ENCODE data around the gene TAF11L14. TPM values are rescaled to one million over a fixed set of nuclear protein-coding genes. Genes with fewer than 3 reads are reported as not detected.
"Not testable (repeated sequence)": the region's sequence is repeated elsewhere in the genome, so short reads cannot be mapped to it uniquely, and the experiment has no call there.

The TAF11L14 gene
- total RNA-seq, result not detected
- long read RNA-seq, result 0 reads

DNA sequence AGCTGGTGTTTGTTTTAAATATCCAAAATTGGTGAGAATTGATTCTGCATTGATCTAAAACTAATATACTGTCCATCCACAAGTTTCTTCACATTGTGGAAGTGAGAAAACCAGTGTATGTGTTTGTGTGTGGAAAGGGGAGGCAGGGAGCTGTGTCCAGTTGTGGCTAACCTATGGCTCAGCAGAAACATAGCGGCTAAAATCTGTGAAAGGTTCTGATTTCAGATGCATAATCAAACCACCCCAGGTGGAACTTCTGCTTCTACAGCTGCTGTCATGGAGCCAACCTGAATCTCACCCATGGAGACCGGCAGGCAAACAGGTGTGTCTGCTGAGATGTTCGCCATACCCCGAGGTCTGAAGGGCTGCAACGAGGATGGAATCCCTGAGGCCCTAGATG lies at the start of gene TAF11L14:
TSS of gene TAF11L14 (plus strand) at position 301 of the 400 bp plus-strand sequence.
- DNase-seq (no peak), ATAC-seq (ENCODE audit: poor library complexity) (no peak)
- intact Hi-C loops (cut with DNase I), result no loop called here

DNA sequence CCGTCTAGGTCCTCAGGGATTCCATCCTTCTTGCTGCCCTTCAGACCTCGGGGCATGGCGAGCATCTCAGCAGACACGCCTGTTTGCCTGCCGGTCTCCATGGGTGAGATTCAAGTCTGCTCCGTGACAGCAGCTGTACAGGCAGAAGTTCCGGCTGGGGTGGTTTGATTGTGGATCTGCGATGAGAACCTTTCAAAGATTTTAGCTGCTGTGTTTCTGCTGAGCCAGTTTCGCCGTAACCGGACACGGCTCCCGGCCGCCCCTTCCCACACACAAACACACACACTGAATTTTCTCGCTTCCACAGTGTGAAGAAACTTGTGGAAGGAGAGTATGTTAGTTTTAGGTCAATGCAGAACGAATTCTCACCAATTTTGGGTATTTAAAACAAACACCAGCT lies 48.6 kb upstream of the TAF11L14 start, which contains the start of gene TAF11L7:
TSS of gene TAF11L7 (minus strand) at position 101 of the 400 bp plus-strand sequence.
- DNase-seq; ATAC-seq (ENCODE audit: poor library complexity); intact Hi-C loops (cut with DNase I): not testable (repeated sequence)

DNA sequence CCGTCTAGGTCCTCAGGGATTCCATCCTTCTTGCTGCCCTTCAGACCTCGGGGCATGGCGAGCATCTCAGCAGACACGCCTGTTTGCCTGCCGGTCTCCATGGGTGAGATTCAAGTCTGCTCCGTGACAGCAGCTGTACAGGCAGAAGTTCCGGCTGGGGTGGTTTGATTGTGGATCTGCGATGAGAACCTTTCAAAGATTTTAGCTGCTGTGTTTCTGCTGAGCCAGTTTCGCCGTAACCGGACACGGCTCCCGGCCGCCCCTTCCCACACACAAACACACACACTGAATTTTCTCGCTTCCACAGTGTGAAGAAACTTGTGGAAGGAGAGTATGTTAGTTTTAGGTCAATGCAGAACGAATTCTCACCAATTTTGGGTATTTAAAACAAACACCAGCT lies 43.4 kb upstream of the TAF11L14 start, which contains the start of gene TAF11L8:
TSS of gene TAF11L8 (minus strand) at position 101 of the 400 bp plus-strand sequence.
- intact Hi-C loops (cut with DNase I); ATAC-seq (ENCODE audit: poor library complexity); DNase-seq: not testable (repeated sequence)

DNA sequence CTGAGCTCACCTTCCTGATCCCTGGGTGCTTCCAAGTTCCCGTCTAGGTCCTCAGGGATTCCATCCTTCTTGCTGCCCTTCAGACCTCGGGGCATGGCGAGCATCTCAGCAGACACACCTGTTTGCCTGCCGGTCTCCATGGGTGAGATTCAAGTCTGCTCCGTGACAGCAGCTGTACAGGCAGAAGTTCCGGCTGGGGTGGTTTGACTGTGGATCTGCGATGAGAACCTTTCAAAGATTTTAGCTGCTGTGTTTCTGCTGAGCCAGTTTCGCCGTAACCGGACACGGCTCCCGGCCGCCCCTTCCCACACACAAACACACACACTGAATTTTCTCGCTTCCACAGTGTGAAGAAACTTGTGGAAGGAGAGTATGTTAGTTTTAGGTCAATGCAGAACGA lies 40.0 kb upstream of the TAF11L14 start, which contains the start of gene TAF11L9:
TSS of gene TAF11L9 (minus strand) at position 140 of the 400 bp plus-strand sequence.
- intact Hi-C loops (cut with DNase I); ATAC-seq (ENCODE audit: poor library complexity): not testable (repeated sequence)

DNA sequence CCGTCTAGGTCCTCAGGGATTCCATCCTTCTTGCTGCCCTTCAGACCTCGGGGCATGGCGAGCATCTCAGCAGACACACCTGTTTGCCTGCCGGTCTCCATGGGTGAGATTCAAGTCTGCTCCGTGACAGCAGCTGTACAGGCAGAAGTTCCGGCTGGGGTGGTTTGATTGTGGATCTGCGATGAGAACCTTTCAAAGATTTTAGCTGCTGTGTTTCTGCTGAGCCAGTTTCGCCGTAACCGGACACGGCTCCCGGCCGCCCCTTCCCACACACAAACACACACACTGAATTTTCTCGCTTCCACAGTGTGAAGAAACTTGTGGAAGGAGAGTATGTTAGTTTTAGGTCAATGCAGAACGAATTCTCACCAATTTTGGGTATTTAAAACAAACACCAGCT lies 36.5 kb upstream of the TAF11L14 start, which contains the start of gene TAF11L10:
TSS of gene TAF11L10 (minus strand) at position 101 of the 400 bp plus-strand sequence.
- intact Hi-C loops (cut with DNase I); ATAC-seq (ENCODE audit: poor library complexity): not testable (repeated sequence)

More for the DNA sequence above, 40.0 kb upstream of the TAF11L14 start, which contains the start of gene TAF11L9:
- DNase-seq, result not testable (repeated sequence)

DNA sequence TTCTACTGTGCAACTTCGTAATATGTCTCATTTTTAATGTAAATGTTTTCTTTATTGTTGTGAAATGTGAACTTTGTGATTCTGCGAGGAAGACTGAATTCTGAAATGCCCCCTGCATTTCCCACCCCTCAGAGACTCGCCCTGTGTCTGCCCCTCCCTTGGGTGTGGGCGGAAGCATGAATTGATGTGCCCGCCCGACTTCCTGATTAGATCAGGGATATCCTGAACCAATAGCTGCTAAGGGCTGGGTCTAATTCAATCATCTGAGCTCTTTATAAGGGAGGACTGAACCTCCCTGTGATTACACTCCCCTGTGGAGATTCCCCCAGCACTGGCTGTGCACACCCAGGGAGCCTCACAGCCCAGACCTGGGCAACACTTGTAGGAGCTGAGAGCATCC lies 30.4 kb upstream of the TAF11L14 start, which contains the start of gene TAF11L11:
TSS of gene TAF11L11 (plus strand) at position 304 of the 400 bp plus-strand sequence.
- DNase-seq; ATAC-seq (ENCODE audit: poor library complexity); intact Hi-C loops (cut with DNase I): not testable (repeated sequence)

More for the DNA sequence above, 36.5 kb upstream of the TAF11L14 start, which contains the start of gene TAF11L10:
- not testable (repeated sequence) for DNase-seq

DNA sequence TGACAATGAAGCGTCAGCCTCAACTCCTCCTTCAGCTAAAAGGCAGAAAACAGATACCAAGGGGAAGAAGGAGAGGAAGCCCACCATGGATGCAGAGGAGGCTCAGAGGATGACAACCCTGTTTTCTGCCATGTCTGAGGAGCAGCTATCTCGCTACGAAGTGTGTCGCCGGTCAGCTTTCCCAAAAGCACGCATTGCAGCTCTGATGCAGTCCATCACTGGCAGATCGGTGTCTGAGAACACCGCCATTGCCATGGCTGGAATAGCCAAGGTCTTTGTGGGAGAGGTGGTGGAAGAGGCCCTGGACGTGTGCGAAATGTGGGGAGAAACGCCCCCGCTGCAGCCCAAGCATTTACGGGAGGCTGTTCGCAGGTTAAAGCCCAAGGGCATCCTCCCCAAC lies 29.3 kb upstream of the TAF11L14 start:
- DNase-seq, result no peak
- no peak for ATAC-seq (ENCODE audit: poor library complexity)
- intact Hi-C loops (cut with DNase I), result no loop called here

DNA sequence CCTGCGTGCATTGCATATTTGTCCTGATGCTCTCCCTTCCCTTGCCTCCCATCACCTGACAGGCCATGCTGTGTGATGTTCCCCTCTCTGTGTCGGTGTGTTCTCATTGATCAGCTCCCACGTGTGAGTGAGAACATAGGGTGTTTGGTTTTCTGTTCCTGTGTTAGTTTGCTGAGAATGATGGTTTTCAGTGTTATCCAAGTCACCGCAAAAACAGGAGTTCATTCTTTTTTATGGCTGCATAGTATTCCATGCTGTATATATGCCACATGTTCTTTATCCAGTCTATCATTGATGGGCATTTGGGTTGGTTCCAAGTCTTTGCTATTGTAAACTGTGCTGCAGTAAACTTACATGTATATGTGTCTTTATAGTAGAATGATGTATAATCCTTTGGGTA lies 26.8 kb upstream of the TAF11L14 start:
- ATAC-seq (ENCODE audit: poor library complexity); DNase-seq; intact Hi-C loops (cut with DNase I): not testable (repeated sequence)

DNA sequence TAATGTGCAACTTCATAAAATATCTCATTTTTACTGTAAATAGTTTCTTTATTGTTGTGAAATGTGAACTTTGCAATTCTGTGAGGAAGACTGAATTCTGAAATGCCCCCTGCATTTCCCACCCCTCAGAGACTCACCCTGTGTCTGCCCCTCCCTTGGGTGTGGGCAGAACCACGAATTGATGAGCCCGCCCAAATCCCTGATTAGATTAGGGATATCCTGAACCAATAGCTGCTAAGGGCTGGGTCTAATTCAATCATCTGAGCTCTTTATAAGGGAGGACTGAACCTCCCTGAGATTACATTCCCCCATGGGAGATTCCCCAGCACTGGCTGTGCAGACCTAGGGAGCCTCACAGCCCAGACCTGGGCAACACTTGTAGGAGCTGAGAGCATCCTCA lies 24.2 kb upstream of the TAF11L14 start, which contains the start of gene TAF11L12:
TSS of gene TAF11L12 (plus strand) at position 301 of the 400 bp plus-strand sequence.
- DNase-seq; intact Hi-C loops (cut with DNase I); ATAC-seq (ENCODE audit: poor library complexity): not testable (repeated sequence)

DNA sequence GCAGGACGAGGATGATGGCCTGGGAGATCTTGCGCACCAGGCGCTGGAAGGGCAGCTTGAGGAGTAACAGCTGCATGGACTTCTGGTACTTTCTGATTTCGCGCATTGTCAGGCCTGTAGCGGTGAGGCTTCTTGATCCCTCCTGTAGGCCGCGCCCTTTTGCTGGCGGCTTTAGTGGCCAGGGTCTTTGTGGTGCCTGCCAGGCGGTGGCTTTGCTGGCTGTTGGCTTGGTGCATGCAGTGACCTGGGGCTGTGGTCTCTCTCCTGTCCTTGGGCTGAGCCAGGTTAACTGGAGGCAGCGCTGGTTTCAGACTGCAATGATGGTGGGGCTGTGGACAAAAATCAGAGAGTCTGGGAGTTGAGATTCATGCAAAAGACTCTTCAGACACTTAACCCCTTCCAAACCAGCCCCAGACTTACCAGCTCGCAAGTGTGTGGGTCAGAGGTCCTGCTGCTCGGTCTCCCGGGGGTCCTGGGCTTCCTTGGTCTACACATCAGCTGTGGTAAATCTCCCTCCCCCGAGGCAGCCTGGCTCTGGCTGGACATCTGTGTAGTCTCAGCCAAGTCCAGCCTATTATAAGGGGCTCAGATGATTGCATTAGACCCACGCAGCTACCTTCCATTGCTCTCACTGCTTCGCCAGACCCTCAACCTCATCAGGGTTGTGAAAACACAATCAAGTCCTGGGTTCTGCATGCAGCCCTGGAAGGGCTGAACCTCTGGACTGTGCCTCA lies 19.2 kb upstream of the TAF11L14 start:
- intact Hi-C loops (cut with DNase I), result no loop called here
- DNase-seq (no peak), ATAC-seq (ENCODE audit: poor library complexity) (no peak)

DNA sequence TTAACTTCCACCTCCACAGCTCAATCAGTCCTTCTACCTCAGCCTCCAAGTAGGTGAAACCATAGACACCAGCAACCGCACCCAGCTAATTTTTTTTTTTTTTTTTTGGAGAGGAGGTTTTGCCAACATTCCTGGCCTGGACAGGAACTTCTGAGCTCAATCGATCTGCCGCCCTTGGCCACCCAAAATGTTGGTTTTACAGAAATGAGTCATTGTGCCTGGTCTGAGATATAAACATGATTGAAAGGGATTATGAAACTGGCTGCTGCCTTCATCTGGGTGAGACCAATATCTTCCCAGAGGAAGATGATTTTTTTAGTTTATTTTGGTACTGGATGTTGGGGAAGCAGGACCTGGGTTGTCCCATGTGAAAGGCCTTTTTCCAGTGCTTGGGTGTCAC lies 14.9 kb upstream of the TAF11L14 start:
- DNase-seq (no peak), ATAC-seq (ENCODE audit: poor library complexity) (no peak)
- intact Hi-C loops (cut with DNase I), result no loop called here

DNA sequence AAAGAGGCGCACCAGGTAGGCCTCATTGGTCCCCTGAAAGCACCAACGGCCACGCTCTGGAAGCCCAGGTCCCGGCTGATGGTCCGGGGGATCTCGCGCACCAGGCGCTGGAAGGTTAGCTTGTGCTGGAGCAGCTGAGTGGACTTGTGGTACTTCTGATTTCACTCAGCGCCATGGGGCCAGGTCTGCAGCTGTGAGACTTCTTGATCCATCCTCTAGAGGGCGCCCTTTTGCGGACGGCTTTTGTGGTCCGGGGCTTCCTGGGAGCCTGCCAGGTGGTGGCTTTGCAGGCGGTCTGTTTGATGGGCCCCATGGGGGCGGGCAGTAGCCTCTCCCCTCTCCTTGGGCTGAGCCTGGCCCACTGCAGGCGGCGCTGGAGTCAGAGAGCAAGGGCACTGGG lies 13.6 kb upstream of the TAF11L14 start:
- ATAC-seq (ENCODE audit: poor library complexity), result no peak
- intact Hi-C loops (cut with DNase I), result no loop called here
- no peak for DNase-seq

DNA sequence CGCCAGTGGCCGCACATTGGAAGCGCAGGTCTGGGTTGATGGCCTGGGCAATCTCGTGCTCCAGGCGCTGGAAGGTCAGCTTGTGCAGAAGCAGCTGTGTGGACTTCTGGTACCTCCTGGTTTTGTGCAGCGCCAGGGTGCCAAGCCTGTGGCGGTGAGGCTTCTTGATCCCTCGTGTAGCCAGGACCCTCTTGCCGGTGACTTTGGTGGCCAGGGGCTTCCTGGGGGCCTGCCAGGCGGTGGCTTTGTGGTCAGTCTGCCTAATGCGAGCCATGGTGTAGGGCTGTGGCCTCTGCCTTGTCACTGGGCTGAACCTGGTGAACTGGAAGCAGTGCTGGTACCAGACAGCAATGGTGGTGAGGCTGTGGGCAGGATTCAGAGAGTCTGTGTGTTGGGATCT lies 8.6 kb upstream of the TAF11L14 start:
- DNase-seq (no peak), ATAC-seq (ENCODE audit: poor library complexity) (no peak)
- intact Hi-C loops (cut with DNase I), result no loop called here

DNA sequence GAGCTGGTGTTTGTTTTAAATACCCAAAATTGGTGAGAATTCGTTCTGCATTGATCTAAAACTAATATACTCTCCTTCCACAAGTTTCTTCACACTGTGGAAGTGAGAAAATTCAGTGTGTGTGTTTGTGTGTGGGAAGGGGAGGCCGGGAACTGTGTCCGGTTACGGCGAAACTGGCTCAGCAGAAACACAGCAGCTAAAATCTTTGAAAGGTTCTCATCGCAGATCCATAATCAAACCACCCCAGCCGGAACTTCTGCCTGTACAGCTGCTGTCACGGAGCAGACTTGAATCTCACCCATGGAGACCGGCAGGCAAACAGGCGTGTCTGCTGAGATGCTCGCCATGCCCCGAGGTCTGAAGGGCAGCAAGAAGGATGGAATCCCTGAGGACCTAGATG lies 2.5 kb upstream of the TAF11L14 start, which contains the start of gene TAF11L13:
TSS of gene TAF11L13 (plus strand) at position 301 of the 400 bp plus-strand sequence.
- ATAC-seq (ENCODE audit: poor library complexity); intact Hi-C loops (cut with DNase I); DNase-seq: not testable (repeated sequence)

DNA sequence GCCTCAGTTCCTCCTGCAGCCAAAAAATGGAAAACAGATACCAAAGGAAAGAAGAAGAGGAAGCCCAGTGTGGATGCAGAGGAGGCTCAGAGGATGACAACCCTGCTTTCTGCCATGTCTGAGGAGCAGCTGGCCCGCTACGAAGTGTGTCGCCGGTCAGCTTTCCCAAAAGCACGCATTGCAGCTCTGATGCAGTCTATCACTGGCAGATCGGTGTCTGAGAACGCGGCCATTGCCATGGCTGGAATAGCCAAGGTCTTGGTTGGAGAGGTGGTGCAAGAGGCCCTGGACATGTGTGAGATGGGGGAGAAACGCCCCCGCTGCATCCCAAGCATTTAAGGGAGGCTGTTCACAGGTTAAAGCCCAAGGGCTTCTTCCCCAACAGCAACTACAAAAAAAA lies 15.0 kb downstream of the TAF11L14 start:
- intact Hi-C loops (cut with DNase I); ATAC-seq (ENCODE audit: poor library complexity); DNase-seq: not testable (repeated sequence)

DNA sequence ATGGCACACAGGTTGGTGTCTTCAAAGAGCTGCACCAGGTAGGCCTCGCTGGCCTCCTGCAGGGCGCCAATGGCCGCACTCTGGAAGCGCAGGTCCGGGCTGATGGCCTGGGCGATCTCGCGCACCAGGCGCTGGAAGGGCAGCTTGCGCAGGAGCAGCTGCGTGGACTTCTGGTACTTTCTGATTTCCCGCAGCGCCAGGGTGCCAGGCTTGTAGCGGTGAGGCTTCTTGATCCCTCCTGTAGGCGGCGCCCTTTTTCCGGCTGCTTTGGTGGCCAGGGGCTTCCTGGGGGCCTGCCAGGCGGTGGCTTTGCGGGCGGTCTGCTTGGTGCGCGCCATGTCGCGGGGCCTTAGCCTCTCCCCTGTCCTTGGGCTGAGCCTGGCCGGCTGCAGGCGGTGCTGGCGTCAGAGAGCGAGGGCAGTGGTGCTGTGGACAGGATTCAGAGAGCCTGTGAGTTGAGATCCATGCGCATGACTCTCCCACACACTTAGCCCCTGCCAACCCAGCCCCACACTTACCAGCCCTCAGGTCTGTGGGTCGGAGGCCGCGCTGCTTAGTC lies 21.0 kb downstream of the TAF11L14 start:
- ATAC-seq (ENCODE audit: poor library complexity); intact Hi-C loops (cut with DNase I); DNase-seq: not testable (repeated sequence)

DNA sequence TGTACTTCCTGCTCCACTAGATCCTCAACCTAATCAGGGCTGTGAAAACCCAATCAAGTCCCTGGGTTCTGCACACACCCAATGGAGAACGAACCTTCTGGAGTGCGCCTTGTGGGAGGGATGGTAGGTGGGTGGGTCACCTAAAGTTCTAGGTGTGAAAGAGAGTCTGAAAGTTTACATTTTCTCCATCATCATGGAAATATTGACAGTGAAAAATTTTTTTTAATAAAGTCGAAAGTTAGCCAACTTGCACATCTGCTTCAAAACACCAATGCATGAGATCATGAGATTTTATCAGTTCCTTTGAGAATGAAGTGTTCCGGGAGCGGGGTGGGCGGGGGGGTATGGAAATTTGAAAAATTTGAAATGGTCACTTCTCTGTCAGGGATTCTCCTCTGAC lies 21.7 kb downstream of the TAF11L14 start:
- ATAC-seq (ENCODE audit: poor library complexity) (no peak), DNase-seq (no peak)
- intact Hi-C loops (cut with DNase I), result no loop called here

DNA sequence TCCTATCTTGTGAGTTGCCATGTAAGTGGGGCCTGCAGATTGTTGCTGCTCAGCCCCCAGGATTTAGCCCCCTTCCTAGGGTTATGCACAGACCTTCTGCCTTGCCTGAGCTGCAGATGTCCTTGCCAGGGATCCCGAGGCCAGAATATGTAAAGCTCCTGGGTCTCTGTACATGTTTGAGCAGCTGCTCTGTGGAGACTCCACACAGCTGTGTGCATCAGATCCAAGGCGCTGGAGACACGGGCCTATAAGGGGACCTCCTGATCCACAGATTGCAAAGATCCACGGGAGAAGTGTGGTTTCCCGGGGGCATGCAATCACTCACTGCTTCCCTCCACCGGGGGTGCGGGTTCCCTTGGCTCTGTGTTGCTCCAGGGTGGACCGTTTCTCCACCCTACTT lies 28.9 kb downstream of the TAF11L14 start:
- ATAC-seq (ENCODE audit: poor library complexity), result no peak
- intact Hi-C loops (cut with DNase I), result no loop called here
- no peak for DNase-seq

DNA sequence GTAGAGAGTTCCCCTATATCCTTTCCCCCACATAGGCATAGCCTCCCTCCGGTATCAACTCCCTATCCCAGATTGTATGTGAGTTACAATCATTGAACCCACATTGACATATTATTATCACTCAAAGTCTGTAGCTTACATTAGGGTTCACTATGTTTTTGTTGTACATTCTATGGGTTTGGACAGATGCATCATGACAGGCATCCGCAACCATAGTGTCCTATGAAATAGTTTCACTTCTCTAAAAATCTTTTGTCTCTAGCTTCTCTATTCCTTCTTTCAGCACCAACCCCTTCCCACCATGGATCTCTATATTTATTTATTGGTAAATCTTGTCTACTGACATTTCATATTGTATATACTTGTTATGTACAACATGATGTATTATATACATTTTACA lies 31.6 kb downstream of the TAF11L14 start:
- DNase-seq, result no peak
- no peak for ATAC-seq (ENCODE audit: poor library complexity)
- intact Hi-C loops (cut with DNase I), result no loop called here
